Small intestine (tissue), 7 donors: ENCODE data around the gene IL27RA. TPM values are rescaled to one million over a fixed set of nuclear protein-coding genes. Genes with fewer than 3 reads are reported as not detected.
A peak's percentile ranks its signal among the peaks of the same experiment; 100 is the strongest.
"Not testable (repeated sequence)": the region's sequence is repeated elsewhere in the genome, so short reads cannot be mapped to it uniquely, and the experiment has no call there.

Experiments
- DNase-seq, 2 donors: peaks; one replicate each; pipeline versions ENCODE4 v3.0.0 to v3.0.0-alpha.2; 2013
- FAIRE-seq: peaks from 2 replicates; lab custom pipeline; 2012; peaks lifted over from hg19 to GRCh38; lab: Jason Lieb, UNC
- H3K27ac ChIP-seq, 3 donors: one replicate each; pipeline ENCODE4 v1.5.1; 2013; ENCODE audit warnings: low read length in 2 of 3, mild to moderate bottlenecking in 2 of 3, control low read depth in 1 of 3, inconsistent platforms in 1 of 3, low read depth in 1 of 3, moderate library complexity in 1 of 3
- H3K27me3 ChIP-seq, 3 donors: one replicate each; pipeline ENCODE4 v1.6.1; 2013; ENCODE audit warnings: low read length in 3 of 3, inconsistent platforms in 1 of 3; ENCODE audit not compliant: control insufficient read depth in 3 of 3, insufficient read depth in 3 of 3
- H3K36me3 ChIP-seq, 3 donors: one replicate each; pipeline ENCODE4 v1.6.1; 2013; ENCODE audit warnings: low read length in 3 of 3, inconsistent platforms in 1 of 3, low read depth in 1 of 3, mild to moderate bottlenecking in 1 of 3, moderate library complexity in 1 of 3; ENCODE audit not compliant: control insufficient read depth in 3 of 3, insufficient read depth in 2 of 3
- H3K4me1 ChIP-seq, 3 donors: one replicate each; pipeline ENCODE4 v1.6.1; 2013; ENCODE audit warnings: low read length in 2 of 3, inconsistent platforms in 1 of 3, low read depth in 1 of 3, mild to moderate bottlenecking in 1 of 3, moderate library complexity in 1 of 3; ENCODE audit not compliant: control insufficient read depth in 3 of 3, insufficient read depth in 2 of 3
- H3K4me3 ChIP-seq, 3 donors: one replicate each; pipeline ENCODE4 v1.5.1; 2013; ENCODE audit warnings: low read length in 3 of 3, control low read depth in 1 of 3, inconsistent platforms in 1 of 3, low read depth in 1 of 3, mild to moderate bottlenecking in 1 of 3, moderate library complexity in 1 of 3
- H3K9me3 ChIP-seq, 2 donors: one replicate each; pipeline ENCODE4 v1.6.1; 2013; ENCODE audit warnings: low read depth in 1 of 2, low read length in 1 of 2; ENCODE audit not compliant: control insufficient read depth in 2 of 2, insufficient read depth in 1 of 2
- WGBS, 3 donors: extraction: QIAGEN DNeasy Blood & Tissue Kit; methylation state at CpG; one replicate each; pipeline ENCODE4 v1.1.7; 2013; 5-methylcytosine and 5-hydroxymethylcytosine counted together
- polyA plus RNA-seq, 4 donors: library from polyadenylated mRNA; stranded (reverse) in 3 of 4; unstranded in 1 of 4; fragments of 200-250 nt in 3 of 4; fragments of 120-200 nt in 1 of 4; gene quantifications; one replicate each; pipeline versions ENCODE4 v1.2.1 to v1.2.3, GENCODE V29; 2013
- donor health status: healthy with polysubstance abuse.
- donor health status: control.
- donor health status: control.
- donor health status: Bipolar disorder and iron deficiency.
- donor health status: healthy.

Gene IL27RA
- polyA plus RNA-seq, 4 donors = 0.45 to 5.6 (median 3.1) TPM

- DNase-seq (no peak), FAIRE-seq (no peak)
- H3K27ac ChIP-seq = peak overlapping the region in 1 of 3 donors; percentile 78
- peaks cover 0 to 13% (median 0%) of the 10 kb centered on the region in 3 donors for H3K27me3 ChIP-seq
- WGBS, 3 donors = 21 to 29% (median 21%) methylated on average over 14 to 20 of the region's 20 CpGs
- H3K4me1 ChIP-seq = peaks cover 0 to 4% (median 0%) of the 10 kb centered on the region in 3 donors
- no peaks in the 10 kb centered on the region for H3K9me3 ChIP-seq
- H3K36me3 ChIP-seq = no peaks in the 10 kb centered on the region
- peak overlapping the region; percentile 65 to 69 (median 67) for H3K4me3 ChIP-seq
Observed at GRCh38 chr19:14030997-14031718, 404 bp upstream of the IL27RA start.

GRCh38 chr19:14033946-14034345, 2.4 kb downstream of the IL27RA start:
- Histone ChIP-seq H3K27me3 (peaks cover 0 to 4% (median 0%) of the 10 kb centered on the region in 3 donors), H3K9me3 (no peaks in the 10 kb centered on the region), H3K4me1 (peaks cover 0 to 4% (median 0%) of the 10 kb centered on the region in 3 donors), H3K36me3 (no peaks in the 10 kb centered on the region), H3K4me3 (no peak overlapping the region), H3K27ac (no peak overlapping the region)
- DNase-seq (no peak), FAIRE-seq (no peak)
- WGBS, 3 donors = 96 to 98% (median 97%) methylated on average over 2 of the region's 2 CpGs

GRCh38 chr19:14035159-14035558, 3.6 kb downstream of the IL27RA start:
- WGBS, 3 donors = 89 to 93% (median 92%) methylated on average over 12 of the region's 12 CpGs
- FAIRE-seq = not testable (repeated sequence)

GRCh38 chr19:14035706-14036105, 4.1 kb downstream of the IL27RA start:
- Histone ChIP-seq H3K9me3 (no peaks in the 10 kb centered on the region), H3K4me1 (peaks cover 0 to 4% (median 0%) of the 10 kb centered on the region in 3 donors), H3K27ac (no peak overlapping the region), H3K4me3 (no peak overlapping the region), H3K36me3 (peaks cover 0 to 9% (median 0%) of the 10 kb centered on the region in 3 donors), H3K27me3 (peaks cover 0 to 4% (median 0%) of the 10 kb centered on the region in 3 donors)
- FAIRE-seq (no peak), DNase-seq (no peak)
- WGBS, 3 donors = 80 to 91% (median 90%) methylated on average over 7 of the region's 7 CpGs

More at GRCh38 chr19:14035159-14035558, 3.6 kb downstream of the IL27RA start:
- H3K4me3 ChIP-seq, DNase-seq, H3K27ac ChIP-seq, H3K27me3 ChIP-seq, H3K36me3 ChIP-seq, H3K9me3 ChIP-seq, H3K4me1 ChIP-seq: not testable (repeated sequence)

GRCh38 chr19:14039181-14039580, 7.6 kb downstream of the IL27RA start:
- FAIRE-seq = no peak

GRCh38 chr19:14042659-14043608, 11.4 kb downstream of the IL27RA start:
- not testable (repeated sequence) for H3K4me1 ChIP-seq, FAIRE-seq, H3K27me3 ChIP-seq, H3K4me3 ChIP-seq, H3K9me3 ChIP-seq
- WGBS, 3 donors = 57 to 69% (median 67%) methylated on average over 19 of the region's 19 CpGs
- DNase-seq = peak; percentile 61 to 69
- peaks cover 0 to 21% (median 0%) of the 10 kb centered on the region in 3 donors for H3K36me3 ChIP-seq
- H3K27ac ChIP-seq = peak overlapping the region in 1 of 3 donors; percentile 71

More at GRCh38 chr19:14039181-14039580, 7.6 kb downstream of the IL27RA start:
- H3K36me3 ChIP-seq = peaks cover 0 to 10% (median 0%) of the 10 kb centered on the region in 3 donors
- no peaks in the 10 kb centered on the region for H3K9me3 ChIP-seq
- no peaks in the 10 kb centered on the region for H3K27me3 ChIP-seq
- H3K27ac ChIP-seq = no peak overlapping the region
- DNase-seq = no peak
- no peaks in the 10 kb centered on the region for H3K4me1 ChIP-seq
- H3K4me3 ChIP-seq = no peak overlapping the region
- WGBS, 3 donors = 87 to 98% (median 87%) methylated on average over 7 of the region's 7 CpGs

GRCh38 chr19:14047866-14048265, 16.3 kb downstream of the IL27RA start:
- DNase-seq, FAIRE-seq, H3K27ac ChIP-seq, H3K27me3 ChIP-seq, H3K9me3 ChIP-seq, H3K4me3 ChIP-seq, H3K4me1 ChIP-seq: not testable (repeated sequence)
- WGBS, 3 donors = 96 to 99% (median 97%) methylated on average over 10 of the region's 10 CpGs
- H3K36me3 ChIP-seq = peaks cover 0 to 34% (median 2%) of the 10 kb centered on the region in 3 donors
